ENCODE measurements around the gene PGD.
"Not testable (repeated sequence)": the region's sequence is repeated elsewhere in the genome, so short reads cannot be mapped to it uniquely, and the experiment has no call there.

Gene PGD

GRCh38 chr1:10398734-10399443 is at the start of gene PGD:
Gene PGD (plus strand): TSS chr1:10399064. CDS start chr1:10399118, 54 bp downstream.
- Histone ChIP-seq H3K27me3 (ENCODE audit: control insufficient read depth, insufficient read depth, low read length) (no peaks in the 10 kb centered on the region), H3K9me3 (ENCODE audit: control insufficient read depth, low read depth, low read length) (no peaks in the 10 kb centered on the region), H3K4me3 (ENCODE audit: low read length) (peak within 1 kb of the TSS; percentile 77), H3K36me3 (ENCODE audit: control insufficient read depth, low read depth, low read length) (peaks cover 25% of the 10 kb centered on the region), H3K4me1 (ENCODE audit: control insufficient read depth, low read depth, low read length) (peaks cover 7% of the 10 kb centered on the region), H3K9ac (ENCODE audit: low read length) (peak within 1 kb of the TSS; percentile 88), H3K27ac (ENCODE audit: low read length) (peak within 1 kb of the TSS; percentile 87)

GRCh38 chr1:10353282-10353681 is 45.6 kb upstream of the PGD start:
- Histone ChIP-seq H3K9me3 (ENCODE audit: control insufficient read depth, low read depth, low read length) (no peaks in the 10 kb centered on the region), H3K27me3 (ENCODE audit: control insufficient read depth, insufficient read depth, low read length) (no peaks in the 10 kb centered on the region), H3K27ac (ENCODE audit: low read length) (no peak overlapping the region), H3K4me1 (ENCODE audit: control insufficient read depth, low read depth, low read length) (peaks cover 11% of the 10 kb centered on the region), H3K4me3 (ENCODE audit: low read length) (no peak overlapping the region), H3K36me3 (ENCODE audit: control insufficient read depth, low read depth, low read length) (peaks cover 15% of the 10 kb centered on the region), H3K9ac (ENCODE audit: low read length) (peak overlapping the region; percentile 46)

GRCh38 chr1:10353693-10354092 is 45.2 kb upstream of the PGD start:
- no peaks in the 10 kb centered on the region for H3K27me3 ChIP-seq (ENCODE audit: control insufficient read depth, insufficient read depth, low read length)
- H3K36me3 ChIP-seq (ENCODE audit: control insufficient read depth, low read depth, low read length): peaks cover 15% of the 10 kb centered on the region
- H3K4me1 ChIP-seq (ENCODE audit: control insufficient read depth, low read depth, low read length): peaks cover 7% of the 10 kb centered on the region
- peak overlapping the region; percentile 46 for H3K9ac ChIP-seq (ENCODE audit: low read length)
- no peak overlapping the region for H3K4me3 ChIP-seq (ENCODE audit: low read length)
- no peaks in the 10 kb centered on the region for H3K9me3 ChIP-seq (ENCODE audit: control insufficient read depth, low read depth, low read length)
- no peak overlapping the region for H3K27ac ChIP-seq (ENCODE audit: low read length)

GRCh38 chr1:10360045-10360444 is 38.8 kb upstream of the PGD start:
- H3K9me3 ChIP-seq (ENCODE audit: control insufficient read depth, low read depth, low read length): no peaks in the 10 kb centered on the region
- H3K4me1 ChIP-seq (ENCODE audit: control insufficient read depth, low read depth, low read length): no peaks in the 10 kb centered on the region
- H3K4me3 ChIP-seq (ENCODE audit: low read length): no peak overlapping the region
- peaks cover 24% of the 10 kb centered on the region for H3K36me3 ChIP-seq (ENCODE audit: control insufficient read depth, low read depth, low read length)
- no peak overlapping the region for H3K9ac ChIP-seq (ENCODE audit: low read length)
- H3K27ac ChIP-seq (ENCODE audit: low read length): no peak overlapping the region
- H3K27me3 ChIP-seq (ENCODE audit: control insufficient read depth, insufficient read depth, low read length): no peaks in the 10 kb centered on the region

GRCh38 chr1:10361515-10361914 is 37.3 kb upstream of the PGD start:
- Histone ChIP-seq H3K4me3 (ENCODE audit: low read length) (no peak overlapping the region), H3K27ac (ENCODE audit: low read length) (no peak overlapping the region), H3K27me3 (ENCODE audit: control insufficient read depth, insufficient read depth, low read length) (no peaks in the 10 kb centered on the region), H3K9ac (ENCODE audit: low read length) (no peak overlapping the region), H3K36me3 (ENCODE audit: control insufficient read depth, low read depth, low read length) (peaks cover 35% of the 10 kb centered on the region), H3K9me3 (ENCODE audit: control insufficient read depth, low read depth, low read length) (no peaks in the 10 kb centered on the region), H3K4me1 (ENCODE audit: control insufficient read depth, low read depth, low read length) (no peaks in the 10 kb centered on the region)

- H3K27me3 ChIP-seq (ENCODE audit: control insufficient read depth, insufficient read depth, low read length): no peaks in the 10 kb centered on the region
- peaks cover 48% of the 10 kb centered on the region for H3K36me3 ChIP-seq (ENCODE audit: control insufficient read depth, low read depth, low read length)
- no peaks in the 10 kb centered on the region for H3K4me1 ChIP-seq (ENCODE audit: control insufficient read depth, low read depth, low read length)
- H3K9me3 ChIP-seq (ENCODE audit: control insufficient read depth, low read depth, low read length): no peaks in the 10 kb centered on the region
- H3K4me3 ChIP-seq (ENCODE audit: low read length): no peak overlapping the region
- H3K9ac ChIP-seq (ENCODE audit: low read length): no peak overlapping the region
- H3K27ac ChIP-seq (ENCODE audit: low read length): no peak overlapping the region
These were observed 30.7 kb upstream of the PGD start for GRCh38 chr1:10368194-10368593.

GRCh38 chr1:10374442-10374860 is 24.4 kb upstream of the PGD start:
- Histone ChIP-seq H3K27ac (ENCODE audit: low read length) (no peak overlapping the region), H3K36me3 (ENCODE audit: control insufficient read depth, low read depth, low read length) (peaks cover 65% of the 10 kb centered on the region)

GRCh38 chr1:10377365-10378029 is 21.4 kb upstream of the PGD start:
- H3K36me3 ChIP-seq (ENCODE audit: control insufficient read depth, low read depth, low read length): peaks cover 47% of the 10 kb centered on the region
- H3K27ac ChIP-seq (ENCODE audit: low read length); H3K9ac ChIP-seq (ENCODE audit: low read length): not testable (repeated sequence)

More at GRCh38 chr1:10374442-10374860, 24.4 kb upstream of the PGD start:
- H3K4me3 ChIP-seq (ENCODE audit: low read length): no peak overlapping the region
- no peaks in the 10 kb centered on the region for H3K9me3 ChIP-seq (ENCODE audit: control insufficient read depth, low read depth, low read length)
- H3K4me1 ChIP-seq (ENCODE audit: control insufficient read depth, low read depth, low read length): no peaks in the 10 kb centered on the region
- H3K9ac ChIP-seq (ENCODE audit: low read length): no peak overlapping the region
- H3K27me3 ChIP-seq (ENCODE audit: control insufficient read depth, insufficient read depth, low read length): no peaks in the 10 kb centered on the region

GRCh38 chr1:10378081-10378841 is 20.6 kb upstream of the PGD start:
- H3K4me3 ChIP-seq (ENCODE audit: low read length): no peak overlapping the region
- H3K9me3 ChIP-seq (ENCODE audit: control insufficient read depth, low read depth, low read length): no peaks in the 10 kb centered on the region
- peaks cover 47% of the 10 kb centered on the region for H3K36me3 ChIP-seq (ENCODE audit: control insufficient read depth, low read depth, low read length)
- H3K4me1 ChIP-seq (ENCODE audit: control insufficient read depth, low read depth, low read length): no peaks in the 10 kb centered on the region
- H3K27ac ChIP-seq (ENCODE audit: low read length): no peak overlapping the region
- H3K9ac ChIP-seq (ENCODE audit: low read length): no peak overlapping the region
- no peaks in the 10 kb centered on the region for H3K27me3 ChIP-seq (ENCODE audit: control insufficient read depth, insufficient read depth, low read length)

More at GRCh38 chr1:10377365-10378029, 21.4 kb upstream of the PGD start:
- not testable (repeated sequence) for H3K4me3 ChIP-seq (ENCODE audit: low read length); H3K27me3 ChIP-seq (ENCODE audit: control insufficient read depth, insufficient read depth, low read length); H3K4me1 ChIP-seq (ENCODE audit: control insufficient read depth, low read depth, low read length); H3K9me3 ChIP-seq (ENCODE audit: control insufficient read depth, low read depth, low read length)

- Histone ChIP-seq H3K4me1 (ENCODE audit: control insufficient read depth, low read depth, low read length) (no peaks in the 10 kb centered on the region), H3K9me3 (ENCODE audit: control insufficient read depth, low read depth, low read length) (no peaks in the 10 kb centered on the region)
These were observed 19.7 kb upstream of the PGD start for GRCh38 chr1:10379101-10379620.

GRCh38 chr1:10379676-10380075 is 19.2 kb upstream of the PGD start:
- no peak overlapping the region for H3K9ac ChIP-seq (ENCODE audit: low read length)
- no peaks in the 10 kb centered on the region for H3K9me3 ChIP-seq (ENCODE audit: control insufficient read depth, low read depth, low read length)
- no peaks in the 10 kb centered on the region for H3K27me3 ChIP-seq (ENCODE audit: control insufficient read depth, insufficient read depth, low read length)
- H3K36me3 ChIP-seq (ENCODE audit: control insufficient read depth, low read depth, low read length): peaks cover 34% of the 10 kb centered on the region
- H3K4me3 ChIP-seq (ENCODE audit: low read length): no peak overlapping the region
- H3K4me1 ChIP-seq (ENCODE audit: control insufficient read depth, low read depth, low read length): no peaks in the 10 kb centered on the region
- H3K27ac ChIP-seq (ENCODE audit: low read length): no peak overlapping the region

More at GRCh38 chr1:10379101-10379620, 19.7 kb upstream of the PGD start:
- Histone ChIP-seq H3K4me3 (ENCODE audit: low read length) (no peak overlapping the region), H3K27ac (ENCODE audit: low read length) (no peak overlapping the region), H3K36me3 (ENCODE audit: control insufficient read depth, low read depth, low read length) (peaks cover 39% of the 10 kb centered on the region), H3K9ac (ENCODE audit: low read length) (no peak overlapping the region), H3K27me3 (ENCODE audit: control insufficient read depth, insufficient read depth, low read length) (no peaks in the 10 kb centered on the region)
